K562 (cell line): Measurements from ENCODE around the gene PDZK1IP1. TPM values are rescaled to one million over a fixed set of nuclear protein-coding genes. Genes with fewer than 3 reads are reported as not detected.

ENCODE experiments used
- ATAC-seq: fragments of 200-7000 bp; cut with Tn5 transposase; 3 replicates; pipeline ENCODE4 v1.9.1; 2020; ENCODE audit warnings: moderate library complexity
- BruUV-seq: library from RNA; stranded (reverse); fragments of 400-500 nt; replicated peaks from 2 replicates; lab custom pipeline; 2021; lab: Mats Ljungman, UMichigan
- CTCF ChIA-PET: fragments of 300-600 bp; formaldehyde crosslinking; extraction: SDS; loops from one replicate; lab custom pipeline; 2021; ENCODE audit warnings: low intra/inter-chr PET ratio; lab: Yijun Ruan, JAX
- POLR2A ChIA-PET: fragments of 300-600, 350-650 bp; sonication (Branson Sonifier 250); formaldehyde crosslinking; extraction: SDS; loops from one replicate; lab custom pipeline; 2021; ENCODE audit warnings: antibody characterized with exemption, inconsistent platforms; lab: Yijun Ruan, JAX
- DNase-seq, 4 experiments: peaks; one replicate each; pipeline versions ENCODE4 v3.0.0 to v3.0.0-alpha.2; 2011 to 2018; ENCODE audit warnings: low spot score in 3 of 4, mixed read lengths in 3 of 4; ENCODE audit errors: extremely low read depth in 1 of 4
- FAIRE-seq: peaks from 2 replicates; lab custom pipeline; 2011; peaks lifted over from hg19 to GRCh38; lab: Jason Lieb, UNC
- H2AFZ ChIP-seq: 2 replicates; pipeline ENCODE4 v1.6.0; 2011; ENCODE audit warnings: low read depth, low read length, control low read depth, inconsistent platforms
- H3K27ac ChIP-seq: fragments of 200-600 bp; 3 replicates; pipeline ENCODE4 v1.8.0; 2011; ENCODE audit warnings: low read depth, mild to moderate bottlenecking, control low read depth, inconsistent platforms, low read length, moderate library complexity, mixed read lengths; ENCODE audit errors: extremely low read depth
- H3K27me3 ChIP-seq, 2 experiments: fragments of 300-600 bp in 1 of 2; 2 replicates in 1 of 2; 3 replicates in 1 of 2; pipeline versions ENCODE4 v1.6.0 to v1.8.0; 2011; ENCODE audit warnings: inconsistent platforms in 2 of 2, low read length in 2 of 2, mild to moderate bottlenecking in 1 of 2, mixed read lengths in 1 of 2, moderate library complexity in 1 of 2; ENCODE audit not compliant: control insufficient read depth in 2 of 2, insufficient read depth in 2 of 2
- H3K36me3 ChIP-seq: fragments of 300-600 bp; 3 replicates; pipeline ENCODE4 v1.8.0; 2011; ENCODE audit warnings: mild to moderate bottlenecking, low read length, inconsistent platforms; ENCODE audit not compliant: control insufficient read depth, insufficient read depth
- H3K4me1 ChIP-seq, 2 experiments: fragments of 200-600 bp in 1 of 2; replicated peaks in 1 of 2; 2 replicates in 1 of 2; 3 replicates in 1 of 2; pipeline versions ENCODE4 v1.5.1 to v1.8.0; 2011; ENCODE audit warnings: inconsistent platforms in 2 of 2, low read length in 2 of 2, mild to moderate bottlenecking in 1 of 2, mixed read lengths in 1 of 2, moderate library complexity in 1 of 2; ENCODE audit not compliant: control insufficient read depth in 2 of 2, insufficient read depth in 2 of 2
- H3K4me2 ChIP-seq: 2 replicates; pipeline ENCODE4 v1.6.1; 2011; ENCODE audit warnings: low read length, control low read depth, inconsistent platforms, mixed read lengths; ENCODE audit not compliant: insufficient read depth
- H3K4me3 ChIP-seq: fragments of 200-600 bp; sonication (generic), shearing (Covaris generic); 2 replicates; pipeline ENCODE4 v1.5.1; 2016; ENCODE audit warnings: control low read depth, inconsistent platforms
- H3K79me2 ChIP-seq: fragments of 200-600 bp; 3 replicates; pipeline ENCODE4 v1.8.0; 2011; ENCODE audit warnings: low read length, inconsistent platforms; ENCODE audit not compliant: control insufficient read depth, insufficient read depth
- H3K9ac ChIP-seq, 2 experiments: 2 replicates each; pipeline versions ENCODE4 v1.6.0 to v1.6.1; 2011; ENCODE audit warnings: low read depth in 2 of 2, low read length in 2 of 2, control low read depth in 1 of 2, inconsistent platforms in 1 of 2, mild to moderate bottlenecking in 1 of 2, mixed read lengths in 1 of 2; ENCODE audit not compliant: insufficient read depth in 1 of 2
- H3K9me1 ChIP-seq: one replicate; pipeline ENCODE4 v1.6.0; 2011; ENCODE audit warnings: inconsistent platforms, mild to moderate bottlenecking, low read length, moderate library complexity; ENCODE audit not compliant: control insufficient read depth, insufficient read depth
- H3K9me3 ChIP-seq: replicated peaks from 2 replicates; pipeline ENCODE4 v1.5.1; 2011; ENCODE audit warnings: low read depth, low read length, inconsistent platforms; ENCODE audit not compliant: control insufficient read depth, insufficient read depth
- H4K20me1 ChIP-seq: replicated peaks from 2 replicates; pipeline ENCODE4 v1.6.1; 2011; ENCODE audit warnings: low read length, inconsistent platforms, mixed read lengths; ENCODE audit not compliant: control insufficient read depth, insufficient read depth
- GABPA ChIP-seq: fragments of 200-800 bp; sonication (Bioruptor generic); conservative IDR thresholded peaks from 2 replicates; pipeline ENCODE4 v1.6.1; 2016; ENCODE audit warnings: low read depth, missing genetic modification characterization, missing compliant biosample characterization
- GTF2A2 ChIP-seq: IDR thresholded peaks from 2 replicates; pipeline ENCODE4 v1.6.1; 2016; ENCODE audit warnings: mild to moderate bottlenecking, missing genetic modification characterization, missing compliant biosample characterization
- HOXB6 ChIP-seq: fragments of 250-450 bp; sonication (Bioruptor Pico); IDR thresholded peaks from 2 replicates; pipeline ENCODE4 v1.5.1; 2022; ENCODE audit warnings: mild to moderate bottlenecking, borderline replicate concordance
- KLF6 ChIP-seq: fragments of 250-450 bp; sonication (Bioruptor Pico); IDR thresholded peaks from 2 replicates; pipeline ENCODE4 v1.4.0; 2020; ENCODE audit warnings: mild to moderate bottlenecking, moderate library complexity, borderline replicate concordance
- MIER1 ChIP-seq: fragments of 450-650 bp; IDR thresholded peaks from 2 replicates; pipeline ENCODE4 v1.6.1; 2016; ENCODE audit warnings: antibody characterized with exemption, mild to moderate bottlenecking, low read depth
- ZBTB7A ChIP-seq: IDR thresholded peaks from 2 replicates; pipeline ENCODE4 v1.6.1; 2011; ENCODE audit warnings: low read depth, mild to moderate bottlenecking, low read length, moderate library complexity, borderline replicate concordance; ENCODE audit not compliant: control insufficient read depth
- ZNF174 ChIP-seq: fragments of 250-450 bp; sonication (Bioruptor Pico); IDR thresholded peaks from 2 replicates; pipeline ENCODE4 v1.4.0; 2020; ENCODE audit warnings: mild to moderate bottlenecking
- ZNF263 ChIP-seq: sonication (generic); formaldehyde crosslinking; IDR thresholded peaks from 2 replicates; pipeline ENCODE4 v1.8.0; 2022; ENCODE audit warnings: mild to moderate bottlenecking, missing genetic modification reagents, borderline replicate concordance
- WGBS: fragments of 100-300 bp; shearing (Covaris generic); methylation state at CpG from one replicate; pipeline ENCODE4 v1.1.6; 2016; ENCODE audit warnings: low coverage, mixed read lengths; ENCODE audit not compliant: insufficient coverage; ENCODE audit errors: missing lambda C conversion rate; 5-methylcytosine and 5-hydroxymethylcytosine counted together
- in situ Hi-C: fragments of 300-500 bp; cut with MboI; formaldehyde crosslinking; loops from 4 replicates; pipeline ENCODE4 v1.15.0; 2018; ENCODE audit warnings: inconsistent platforms, mixed read lengths
- intact Hi-C: fragments of 100-400 bp; cut with micrococcal nuclease; formaldehyde crosslinking; loops from 2 replicates; pipeline ENCODE4 v1.14.2; 2022
- polyA plus RNA-seq, 8 experiments: library from polyadenylated mRNA; depleted of rRNA in 4 of 8; stranded (reverse) in 5 of 8; unstranded in 3 of 8; fragments of >200 nt; fragmentation: Nextera tagmentation in 2 of 8; fragmentation: Illumina TruSeq in 1 of 8; extraction: Ambion mirVana in 2 of 8; extraction: Trizol in 1 of 8; gene quantifications; 2 replicates each; pipeline versions ENCODE4 v1.2.1 to v1.2.3, GENCODE V29; 2011 to 2014; ENCODE audit warnings: inconsistent platforms in 1 of 8, missing spikeins in 1 of 8
- total RNA-seq, 7 experiments: library from RNA; depleted of rRNA in 6 of 7; stranded (reverse); fragments of >200 nt in 6 of 7; fragmentation: Illumina TruSeq in 2 of 7; extraction: Trizol in 2 of 7; gene quantifications; 2 replicates each; pipeline versions ENCODE4 v1.2.1 to v1.2.3, GENCODE V29; 2011 to 2021; ENCODE audit warnings: low replicate concordance in 1 of 7
- TF ChIP-seq, protein P1 (sequence below): conservative IDR thresholded peaks from 2 replicates; pipeline ENCODE4 v1.6.1; 2011; ENCODE audit warnings: low read depth, mild to moderate bottlenecking, low read length; ENCODE audit not compliant: control insufficient read depth

PDZK1IP1 gene
- total and polyA plus RNA-seq, 9 of the 15 experiments (the other 6 are each of a cell fraction or from before 2014, with no cell fraction given) = 0.17 to 0.68 (median 0.53) TPM; not detected in 2

DNA sequence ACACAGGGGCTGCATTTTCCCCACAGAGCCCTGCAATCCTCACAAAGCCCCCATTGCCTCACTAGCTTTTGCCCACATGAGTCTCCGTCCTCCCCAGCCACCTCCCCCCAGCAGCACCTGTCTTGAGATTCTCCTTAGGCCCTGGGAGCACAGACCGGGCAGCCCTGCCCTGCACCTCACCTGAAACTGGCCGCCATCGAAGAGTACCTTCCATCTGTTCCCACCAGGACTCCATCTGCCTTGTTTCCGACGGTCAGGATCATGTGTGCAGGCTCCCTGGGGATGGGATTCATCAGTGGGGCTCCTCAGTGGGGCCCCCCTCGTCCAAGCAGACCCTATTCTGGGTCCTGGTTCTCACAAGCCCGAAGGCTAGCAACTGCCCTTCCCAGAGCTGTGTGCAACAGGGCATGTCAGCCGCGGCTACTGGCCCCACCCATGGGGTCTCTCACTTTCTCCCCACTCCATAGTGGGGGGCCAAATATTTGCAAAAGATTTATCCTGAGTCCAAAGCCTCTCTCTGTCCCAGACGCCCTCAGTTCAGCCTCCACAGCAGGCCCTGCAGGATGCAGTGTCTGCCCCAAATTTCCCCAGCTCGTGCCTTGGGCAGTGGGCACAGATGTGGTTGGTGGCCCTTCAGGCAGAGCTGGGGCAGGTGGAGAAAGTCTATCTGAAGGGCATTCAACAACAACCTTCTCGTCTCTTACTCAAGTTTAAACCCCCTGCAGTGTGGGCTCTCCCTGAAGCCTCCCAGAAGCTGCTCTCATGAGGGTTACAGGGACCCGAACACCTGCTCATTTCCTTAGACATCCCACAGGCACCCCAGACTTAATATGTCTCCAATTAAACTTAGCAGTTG lies 4.8 kb downstream of the PDZK1IP1 start:
- in situ Hi-C loops (loop anchor here (10.0 kb wide), 1 partner anchor 520 kb away; no protein-coding TSS in a partner anchor), intact Hi-C loops (loop anchor here (5.0 kb wide), 1 partner anchor 147 kb away; the partner anchor contains the start of gene CMPK1)
- peaks cover 45 to 74% of the 10 kb centered on the region in 2 experiments for H3K4me1 ChIP-seq
- ChIA-PET POLR2A (interaction anchor here (0.9 to 7.1 kb wide), 5 partner anchors 9 to 78 kb away, joined by 4 to 65 read pairs (median 5); no protein-coding TSS in a partner anchor), CTCF (no interaction called here)
- H2AFZ ChIP-seq = no peak overlapping the region
- H3K4me2 ChIP-seq = no peak overlapping the region
- WGBS = 53% methylated on average over 14 of the region's 14 CpGs
- no peaks in the 10 kb centered on the region for H4K20me1 ChIP-seq
- DNase-seq = no peak
- no peak overlapping the region for H3K9ac ChIP-seq
- H3K4me3 ChIP-seq = no peak overlapping the region
- no TSS peak for BruUV-seq
- no peak overlapping the region for H3K27ac ChIP-seq
- no peaks in the 10 kb centered on the region for H3K9me1 ChIP-seq
- H3K27me3 ChIP-seq = no peaks in the 10 kb centered on the region
- no peaks in the 10 kb centered on the region for H3K9me3 ChIP-seq
- ATAC-seq = no peak
- H3K36me3 ChIP-seq = no peaks in the 10 kb centered on the region
- FAIRE-seq = no peak
- no peak for TF ChIP-seq HOXB6 (CRISPR knock-in tag)
- TF ChIP-seq, protein P1, sequence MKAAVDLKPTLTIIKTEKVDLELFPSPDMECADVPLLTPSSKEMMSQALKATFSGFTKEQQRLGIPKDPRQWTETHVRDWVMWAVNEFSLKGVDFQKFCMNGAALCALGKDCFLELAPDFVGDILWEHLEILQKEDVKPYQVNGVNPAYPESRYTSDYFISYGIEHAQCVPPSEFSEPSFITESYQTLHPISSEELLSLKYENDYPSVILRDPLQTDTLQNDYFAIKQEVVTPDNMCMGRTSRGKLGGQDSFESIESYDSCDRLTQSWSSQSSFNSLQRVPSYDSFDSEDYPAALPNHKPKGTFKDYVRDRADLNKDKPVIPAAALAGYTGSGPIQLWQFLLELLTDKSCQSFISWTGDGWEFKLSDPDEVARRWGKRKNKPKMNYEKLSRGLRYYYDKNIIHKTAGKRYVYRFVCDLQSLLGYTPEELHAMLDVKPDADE = no peak
- TF ChIP-seq ZNF263 (CRISPR knock-in tag) = peak; percentile 88
- TF ChIP-seq ZBTB7A = peak; percentile 22; the same call in 1 of the 2 replicates
- no peak for TF ChIP-seq GTF2A2
- no peak for TF ChIP-seq ZNF174 (CRISPR knock-in tag)
- no peak for TF ChIP-seq KLF6 (CRISPR knock-in tag)
- TF ChIP-seq GABPA (tag) = no peak
- TF ChIP-seq MIER1 = no peak
- TF ChIP-seq, all 486 proteins: peak for 2
- H3K79me2 ChIP-seq = peaks cover under 1% of the 10 kb centered on the region; the same call in 2 of the 3 replicates
